NCI-H526 treated with DMSO at 0.1 percent for 48 hours (cell line): ENCODE data around the gene STRADB.
"Not testable (repeated sequence)": the region's sequence is repeated elsewhere in the genome, so short reads cannot be mapped to it uniquely, and the experiment has no call there.

Experiments
- DNase-seq: peaks from one replicate; lab custom pipeline; 2025; lab: John Stamatoyannopoulos, UW

The STRADB gene

DNA sequence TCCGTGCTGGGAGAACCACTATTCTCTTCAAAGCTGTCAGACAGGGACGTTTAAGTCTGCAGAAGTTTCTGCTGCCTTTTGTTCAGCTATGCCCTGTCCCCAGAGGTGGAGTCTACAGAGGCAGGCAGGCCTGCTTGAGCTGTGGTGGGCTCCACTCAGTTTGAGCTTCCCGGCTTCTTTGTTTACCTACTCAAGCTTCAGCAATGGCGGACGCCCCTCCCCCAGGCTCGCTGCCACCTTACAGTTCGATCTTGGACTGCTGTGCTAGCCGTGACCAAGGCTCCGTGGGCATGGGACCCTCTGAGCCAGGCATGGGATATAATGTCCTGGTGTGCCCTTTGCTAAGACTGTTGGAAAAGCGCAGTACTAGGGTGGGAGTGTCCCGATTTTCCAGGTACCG, 21.2 kb upstream of the STRADB start:
- DNase-seq = not testable (repeated sequence)

DNA sequence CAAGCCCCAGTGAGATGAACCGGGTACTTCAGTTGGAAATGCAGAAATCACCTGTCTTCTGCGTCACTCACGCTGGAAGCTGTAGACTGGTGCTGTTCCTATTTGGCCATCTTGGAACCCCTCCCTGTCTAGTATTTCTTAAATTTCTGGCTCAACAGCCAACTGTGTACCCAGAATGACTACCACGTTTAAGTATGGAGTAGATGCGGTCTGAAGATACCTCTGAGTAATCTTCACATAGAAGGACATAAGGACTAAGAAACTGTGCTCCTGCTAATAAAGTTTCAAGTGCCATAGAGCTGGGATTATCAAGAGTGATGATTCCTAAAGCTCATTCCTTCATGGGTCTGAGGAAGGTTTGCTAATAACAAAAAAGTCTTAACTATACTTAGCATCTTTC, 20.7 kb upstream of the STRADB start:
- DNase-seq = no peak

DNA sequence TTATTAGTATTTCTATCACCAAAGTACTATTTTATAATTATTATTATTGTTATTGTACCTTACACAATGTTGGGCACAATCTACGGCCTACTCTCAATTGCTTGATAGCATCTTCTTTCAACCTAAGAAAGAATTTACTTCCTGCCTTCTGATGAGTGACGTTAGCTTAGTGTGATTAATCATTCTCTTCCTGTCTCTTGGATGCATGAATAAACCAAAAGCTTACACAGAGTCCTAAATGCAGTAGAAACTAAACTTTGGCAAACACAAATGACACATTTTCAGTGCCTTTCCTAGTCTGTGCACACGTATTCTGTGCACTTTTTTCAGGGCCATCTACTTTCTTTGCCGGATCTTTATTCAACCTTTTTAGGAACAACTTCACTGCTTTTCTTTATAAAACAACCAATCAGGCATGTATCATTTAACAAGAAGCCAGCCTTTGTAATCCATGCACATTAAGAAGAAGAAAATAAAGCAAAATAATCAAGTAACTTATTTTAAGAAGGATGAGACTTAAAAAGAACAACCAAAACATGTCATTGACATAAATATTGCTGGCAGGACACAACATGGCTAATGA, 19.4 kb upstream of the STRADB start:
- DNase-seq = no peak

DNA sequence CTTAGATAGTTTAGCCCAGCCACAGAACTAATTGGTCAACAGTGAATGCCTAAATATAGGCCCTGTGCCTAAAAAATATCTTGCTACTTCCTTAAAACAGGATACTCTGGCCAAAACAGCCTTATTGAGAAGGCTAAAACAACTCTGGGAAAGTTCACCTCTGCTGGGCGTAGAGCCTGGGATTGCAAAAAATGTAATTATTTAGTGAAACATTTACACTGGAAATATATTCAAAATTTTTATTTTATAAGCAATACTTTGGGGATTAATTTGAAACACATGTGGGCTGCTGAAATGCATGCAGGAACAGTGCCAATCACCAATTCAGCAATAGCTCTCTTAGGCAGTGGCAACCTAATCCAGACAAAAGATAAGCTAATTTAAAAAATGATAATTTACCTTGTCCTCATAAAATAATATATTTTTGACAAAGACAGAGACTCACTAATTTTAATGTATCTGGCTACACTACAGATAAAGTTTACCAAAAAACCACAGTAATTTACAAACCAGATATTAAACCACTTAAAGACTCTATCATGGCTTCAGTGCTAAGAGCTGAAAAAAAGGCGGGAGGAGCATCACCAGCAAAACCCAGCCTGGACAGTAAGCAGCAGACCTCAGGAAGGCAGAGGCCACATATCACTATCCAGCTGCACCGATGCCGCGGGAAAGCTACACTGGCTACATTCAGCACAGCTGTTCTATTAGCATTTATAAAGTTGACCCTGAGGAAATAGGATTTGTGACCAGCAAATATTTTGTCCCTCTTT, 18.7 kb upstream of the STRADB start:
- no peak for DNase-seq

DNA sequence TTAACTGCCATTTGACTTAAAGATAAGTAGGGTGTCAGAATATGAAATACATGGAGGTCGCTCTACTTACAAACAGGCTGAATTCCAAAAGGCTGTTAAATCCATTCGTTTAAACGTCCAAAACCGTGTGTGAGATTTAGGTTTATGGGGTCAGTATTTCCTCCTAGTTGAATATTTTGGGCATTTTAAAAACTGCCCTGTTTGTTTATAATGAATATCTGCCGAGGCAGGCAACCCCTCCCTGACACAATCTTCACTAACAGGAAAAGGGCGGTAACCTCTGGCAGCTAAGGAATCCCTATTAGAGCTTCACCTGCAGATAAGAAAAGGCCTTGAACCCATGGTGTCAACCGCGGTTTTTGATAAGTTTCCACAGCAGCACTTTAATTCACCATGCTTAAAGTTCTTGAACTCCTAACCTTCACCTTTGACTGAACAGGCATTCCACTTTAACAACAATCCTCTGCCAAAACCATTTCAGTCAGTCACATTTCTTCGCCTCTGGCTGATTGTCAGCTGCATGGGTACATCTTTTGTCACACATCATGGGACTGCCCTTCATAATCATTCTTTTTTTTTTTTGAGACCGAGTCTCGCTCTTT, 18.0 kb upstream of the STRADB start:
- DNase-seq = no peak

DNA sequence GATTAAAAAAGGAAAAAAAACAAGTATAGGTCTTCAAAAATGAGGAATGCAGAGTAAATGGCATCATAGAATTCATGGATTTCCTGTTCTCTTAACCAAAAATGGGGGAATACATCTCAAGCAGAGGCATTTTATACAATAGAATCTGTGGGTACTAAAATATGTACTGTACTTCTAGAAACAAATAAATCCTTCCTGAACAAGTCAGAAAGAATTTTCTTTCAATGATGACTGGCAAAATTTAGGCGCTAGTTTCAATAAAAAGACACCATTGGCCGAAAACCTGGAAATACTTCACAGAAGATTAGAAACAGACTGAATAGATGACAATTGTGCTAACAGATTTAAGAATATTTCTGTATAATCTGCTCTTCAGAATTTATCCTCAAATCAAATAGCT, 15.4 kb upstream of the STRADB start:
- DNase-seq = no peak

DNA sequence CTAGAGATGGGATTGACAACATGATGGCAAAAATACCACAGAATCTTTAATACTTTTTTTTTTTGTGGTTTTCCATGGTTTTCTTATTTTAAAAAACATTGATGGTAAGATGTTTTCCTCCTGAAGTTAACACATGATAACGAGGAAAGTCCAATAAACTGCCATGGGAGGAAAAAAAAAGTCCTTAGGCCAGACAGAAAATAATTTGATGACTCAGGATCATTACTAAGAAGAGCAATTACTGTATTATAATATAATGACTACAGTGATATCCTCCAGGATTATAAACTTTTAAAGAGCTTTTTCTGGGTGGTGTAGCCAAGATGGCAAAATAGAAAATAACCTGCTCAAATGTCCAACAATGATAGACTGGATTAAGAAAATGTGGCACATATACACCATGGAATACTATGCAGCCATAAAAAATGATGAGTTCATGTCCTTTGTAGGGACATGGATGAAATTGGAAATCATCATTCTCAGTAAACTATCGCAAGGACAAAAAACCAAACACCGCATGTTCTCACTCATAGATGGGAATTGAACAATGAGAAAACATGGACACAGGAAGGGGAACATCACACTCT, 12.1 kb upstream of the STRADB start:
- not testable (repeated sequence) for DNase-seq

DNA sequence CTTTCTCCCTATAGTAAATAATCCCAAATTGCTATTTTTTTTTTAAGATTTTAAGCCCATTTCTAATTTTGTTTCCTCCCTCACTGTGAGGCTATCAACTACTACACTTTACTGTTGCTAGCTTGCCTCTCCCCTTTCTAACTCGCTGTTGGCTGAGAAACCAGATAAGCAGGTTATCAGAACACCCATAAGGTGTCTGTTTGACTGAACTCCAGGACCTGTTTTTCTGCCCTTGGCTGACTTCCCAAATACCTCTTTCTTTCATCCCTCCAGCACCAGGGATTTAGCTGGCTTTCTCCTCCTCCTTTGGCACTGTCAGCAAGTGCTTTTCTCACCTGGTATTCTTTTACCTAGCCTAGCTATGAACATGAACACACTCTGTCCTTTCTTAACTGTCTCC, 11.4 kb upstream of the STRADB start:
- no peak for DNase-seq

DNA sequence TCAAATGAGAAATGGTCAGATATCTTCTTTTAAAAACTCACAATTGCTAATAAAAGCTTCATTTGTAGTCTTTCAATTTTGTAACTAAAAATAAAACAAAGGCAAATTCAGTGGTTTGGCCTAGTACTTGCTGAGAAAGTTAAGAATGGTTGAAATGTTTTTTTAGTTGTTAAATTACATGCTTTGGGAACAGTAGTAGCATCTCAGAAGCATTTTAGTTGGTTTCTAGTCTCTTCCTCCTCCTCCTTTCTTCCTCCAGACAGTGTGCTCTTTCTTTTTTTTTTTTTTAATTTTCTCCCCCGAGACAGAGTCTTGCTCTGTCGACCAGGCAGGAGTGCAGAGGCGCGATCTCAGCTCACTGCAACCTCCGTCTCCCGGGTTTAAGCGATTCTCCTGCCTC, 10.1 kb upstream of the STRADB start:
- no peak for DNase-seq

DNA sequence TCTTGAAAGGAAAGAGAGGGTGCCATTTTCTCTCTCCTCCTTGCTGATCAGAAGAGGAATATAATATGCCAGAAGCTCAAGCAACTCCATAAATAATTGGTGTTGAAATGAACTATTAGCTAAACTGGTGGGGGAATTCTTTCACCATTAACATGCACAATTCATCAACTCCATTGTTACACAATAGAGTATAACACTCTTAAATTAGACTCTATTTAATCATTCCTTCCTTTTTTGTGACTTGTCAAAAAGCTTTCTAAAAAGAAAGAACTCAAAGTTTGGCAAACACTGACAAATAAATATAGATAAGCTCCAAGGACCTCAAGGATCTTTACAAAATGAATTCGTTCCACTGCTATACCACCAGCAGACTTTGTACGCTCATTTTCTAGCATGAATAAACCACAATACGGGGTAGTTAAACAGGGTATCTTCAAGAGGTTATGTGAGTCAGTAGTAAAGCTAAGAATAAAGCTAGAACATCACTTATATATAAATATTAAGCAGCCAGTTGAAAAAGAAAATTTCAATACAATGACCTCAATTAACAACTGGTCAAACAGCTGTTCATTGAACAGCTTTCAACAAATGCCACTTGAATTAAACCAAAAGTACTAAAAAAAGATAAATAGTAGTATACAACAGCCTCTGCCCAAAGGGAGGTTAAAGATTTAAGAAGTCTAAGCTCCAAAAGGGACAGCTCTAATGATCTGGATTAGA, 6.6 kb upstream of the STRADB start:
- DNase-seq = no peak

DNA sequence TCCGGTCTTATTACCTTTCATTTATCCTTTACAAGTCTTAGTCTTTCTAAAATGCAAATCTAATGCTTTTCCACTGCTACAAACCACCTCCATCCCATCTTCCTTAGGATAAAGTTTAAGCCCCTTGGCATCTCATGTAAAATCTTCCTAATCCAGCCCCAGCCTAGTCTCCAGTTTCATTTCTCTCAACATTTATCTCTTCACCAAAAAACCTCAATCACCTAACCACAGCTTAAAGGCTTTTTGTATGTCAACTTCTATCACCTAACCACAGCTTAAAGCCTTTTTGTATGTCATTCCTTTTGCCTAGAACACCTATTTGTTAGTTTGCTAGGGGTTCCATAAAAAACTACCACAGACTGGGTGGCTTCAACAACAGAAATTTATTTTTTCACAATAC, 4.5 kb upstream of the STRADB start:
- no peak for DNase-seq

DNA sequence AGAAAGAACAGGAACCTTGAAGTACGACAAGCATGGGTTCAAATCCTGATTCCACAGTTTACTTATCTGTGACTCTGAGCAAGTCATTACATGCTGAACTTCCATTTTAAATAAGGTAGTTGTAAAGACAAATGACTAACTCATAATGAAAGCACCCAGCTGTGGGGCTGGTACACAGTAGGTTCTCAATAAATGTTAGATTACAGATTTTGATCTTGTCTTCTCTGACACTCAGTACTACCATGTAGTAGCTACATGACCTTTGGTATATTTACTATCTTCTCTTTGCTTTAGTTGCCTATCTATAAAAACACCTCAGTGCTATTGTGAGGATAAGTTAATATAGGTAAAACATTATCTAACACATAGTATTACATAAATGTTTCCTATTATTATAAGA, 3.5 kb upstream of the STRADB start:
- no peak for DNase-seq

DNA sequence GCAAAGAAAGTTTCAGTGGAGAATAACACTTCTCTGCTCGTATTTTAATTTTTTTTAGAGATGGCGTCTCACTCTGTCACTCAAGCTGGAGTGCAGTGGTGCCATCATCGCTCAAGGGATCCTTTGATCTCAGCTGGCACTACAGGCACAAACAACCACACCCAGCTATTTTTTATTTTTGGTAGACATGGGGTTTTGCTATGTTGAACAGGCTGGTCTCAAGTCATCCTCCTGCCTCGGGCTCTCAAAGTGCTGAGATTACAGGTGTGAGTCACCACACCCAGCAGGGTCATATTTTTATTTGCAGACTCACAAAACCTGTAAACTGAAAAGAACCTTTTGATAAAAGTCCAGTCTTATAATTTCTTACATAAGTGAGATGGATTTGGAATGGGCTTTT, 2.8 kb upstream of the STRADB start:
- no peak for DNase-seq

DNA sequence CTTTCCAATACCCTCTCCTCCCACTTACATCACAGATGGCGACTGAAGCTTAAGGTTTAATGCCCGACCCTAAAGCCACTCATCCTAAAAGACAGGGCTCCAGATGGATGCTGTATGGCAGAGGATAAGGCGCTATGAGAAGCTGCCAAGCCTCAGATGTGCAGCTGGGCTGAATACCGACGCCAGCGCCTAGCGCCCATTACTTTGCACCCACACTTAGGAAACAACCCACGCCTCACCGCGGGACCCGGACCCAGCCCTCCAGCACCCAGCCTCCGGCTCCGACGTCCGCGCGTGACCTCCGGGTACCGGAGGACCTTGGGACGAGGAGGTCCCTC, 617 bp upstream of the STRADB start:
- DNase-seq = no peak

DNA sequence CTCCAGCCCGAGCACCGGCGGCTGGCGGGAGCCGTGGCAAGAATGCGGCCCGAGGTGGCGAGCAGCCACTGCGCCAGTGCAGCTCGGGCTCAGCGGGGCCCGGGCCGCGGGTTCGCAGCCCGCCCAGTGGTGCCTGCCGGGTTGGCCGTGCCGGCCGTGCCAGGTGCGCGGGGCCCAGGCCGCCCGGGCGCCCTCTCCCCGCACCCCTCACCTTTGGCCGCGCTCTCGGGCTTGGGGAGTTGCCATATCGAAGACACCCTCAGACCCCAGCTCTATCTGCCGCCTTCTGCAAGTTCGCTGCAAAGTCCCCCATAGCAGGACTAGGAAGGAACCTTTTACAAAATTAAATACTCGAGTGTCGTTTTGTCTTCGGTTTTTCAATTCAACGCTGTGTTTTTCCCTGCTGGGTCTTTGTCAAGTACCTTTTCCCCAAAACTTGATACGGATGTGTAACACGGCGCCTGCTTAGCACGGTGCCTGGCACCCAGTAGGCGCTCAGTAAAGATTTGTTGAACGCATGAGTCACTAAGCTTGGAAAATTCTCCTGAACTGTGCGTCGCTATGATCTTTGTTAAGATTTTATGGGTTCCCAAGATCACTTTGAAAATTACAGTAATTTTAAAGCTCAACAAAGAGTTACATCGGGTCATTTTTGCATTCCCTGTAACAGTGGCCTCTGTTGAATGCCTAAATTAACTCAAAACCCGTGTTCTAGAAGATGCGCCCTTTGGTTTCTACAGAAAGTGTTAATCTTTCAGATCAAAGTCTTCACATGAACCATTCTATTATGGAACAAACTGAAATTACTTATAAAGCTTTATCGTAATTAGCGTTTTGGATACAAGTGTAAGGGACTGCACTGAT, 750 bp downstream of the STRADB start:
- no peak for DNase-seq

DNA sequence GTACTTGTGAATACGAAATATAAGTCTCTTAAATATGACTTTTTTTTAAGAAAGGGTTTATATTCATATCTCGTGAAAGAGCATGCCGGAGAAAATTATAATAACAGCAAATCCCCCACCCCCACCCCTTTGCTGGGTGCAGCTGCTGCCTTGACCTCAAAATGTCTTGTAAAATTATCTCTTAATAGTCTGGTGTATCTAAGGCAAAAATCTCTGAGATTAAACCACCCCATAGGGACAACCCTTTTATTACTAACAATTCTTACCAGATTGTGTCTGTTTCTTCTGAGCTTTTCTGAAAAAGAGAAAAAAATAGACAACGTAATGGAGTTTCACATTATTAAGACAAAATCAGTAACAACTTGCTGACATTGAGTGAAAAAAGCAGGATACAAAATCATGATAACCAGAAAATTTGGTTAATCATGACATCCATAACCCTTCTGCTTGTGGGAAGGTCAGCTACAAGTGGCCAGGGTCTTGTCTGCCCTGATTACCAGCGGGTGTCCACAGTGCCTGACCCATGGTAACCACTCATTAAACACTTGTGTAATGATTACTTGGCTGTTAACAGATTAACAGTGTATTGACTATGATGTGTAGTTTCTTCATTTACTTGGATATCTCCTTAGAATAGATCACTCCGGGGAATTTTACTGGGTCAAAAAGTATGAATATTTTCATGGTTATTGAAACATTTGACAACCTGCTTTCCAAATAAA, 1.5 kb downstream of the STRADB start:
- DNase-seq = no peak

DNA sequence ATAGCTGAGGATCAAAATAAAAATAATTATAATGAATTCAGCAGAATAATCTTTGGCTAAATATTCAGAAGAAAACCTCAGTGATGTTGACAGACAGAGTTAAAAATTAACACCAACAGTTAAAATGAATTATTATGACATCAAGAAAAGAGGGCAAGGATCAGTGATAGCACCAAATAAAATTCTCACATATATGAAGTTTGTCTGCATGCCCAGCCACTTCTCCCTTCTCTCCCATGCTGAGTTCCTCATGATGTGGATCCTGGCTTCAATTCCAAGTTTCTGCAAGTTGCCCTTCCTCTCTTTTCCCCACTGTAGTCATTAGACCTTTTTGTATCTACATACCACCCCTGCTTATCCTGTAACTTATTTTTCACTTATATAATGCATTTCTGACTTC, 6.8 kb downstream of the STRADB start:
- DNase-seq = no peak

DNA sequence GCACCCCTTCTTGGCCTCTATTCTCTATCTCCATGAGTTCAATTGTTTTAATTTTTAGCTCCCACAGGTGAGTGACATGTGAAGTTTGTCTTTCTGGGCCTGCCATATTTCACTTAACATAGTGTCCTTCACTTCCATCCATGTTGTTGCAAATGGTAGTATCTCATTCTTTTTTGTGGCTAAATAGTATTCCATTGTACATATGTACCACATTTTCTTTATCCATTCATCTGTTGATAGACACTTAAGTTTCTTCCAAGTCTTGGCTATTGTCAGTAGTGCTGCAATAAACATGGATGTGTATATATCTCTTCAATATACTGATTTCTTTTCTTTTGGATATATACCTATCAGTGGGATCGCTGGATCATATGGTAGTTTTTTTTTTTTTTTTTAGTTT, 9.0 kb downstream of the STRADB start:
- no peak for DNase-seq

DNA sequence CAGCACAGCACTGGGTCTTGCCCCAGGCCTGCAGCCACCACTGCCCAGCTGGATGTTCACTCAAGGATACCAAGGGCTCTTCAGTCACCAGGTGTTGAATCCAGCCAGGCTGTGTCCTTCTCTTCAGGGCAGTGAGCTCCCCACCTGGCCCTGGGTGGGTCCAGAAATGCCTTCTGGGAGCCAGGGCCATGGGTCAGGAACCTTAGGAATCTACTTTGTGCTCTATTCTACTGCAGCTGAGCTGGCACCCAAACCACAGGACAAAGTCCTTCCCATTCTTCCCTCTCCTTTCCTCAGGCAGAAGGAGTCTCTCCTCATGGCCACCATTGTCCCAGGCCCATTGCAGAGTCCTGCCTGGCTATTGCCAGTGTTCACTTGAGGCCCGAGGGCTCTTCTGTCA, 13.0 kb downstream of the STRADB start:
- DNase-seq = no peak

DNA sequence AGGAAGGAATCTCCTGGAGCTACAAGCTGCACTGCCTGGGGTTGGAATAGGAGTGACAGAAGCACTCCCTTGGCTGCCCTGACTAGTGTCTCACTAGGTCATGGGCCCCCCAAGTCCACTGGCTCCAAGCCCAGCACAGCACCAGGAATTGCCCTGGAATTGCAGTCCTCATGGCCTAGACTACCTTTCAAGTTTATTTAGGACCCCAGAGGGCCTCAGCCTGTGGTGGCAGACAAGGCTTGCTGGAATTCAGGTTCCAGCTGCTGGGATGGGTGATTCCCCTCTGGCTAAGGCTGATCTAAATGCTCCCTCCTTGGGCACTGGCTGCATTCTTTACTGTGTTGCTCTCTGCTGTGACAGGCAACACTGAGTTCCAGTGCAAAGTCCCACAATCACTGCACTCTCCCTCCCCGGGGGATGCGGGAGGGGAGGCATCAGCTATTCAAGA, 14.0 kb downstream of the STRADB start:
- DNase-seq = no peak

DNA sequence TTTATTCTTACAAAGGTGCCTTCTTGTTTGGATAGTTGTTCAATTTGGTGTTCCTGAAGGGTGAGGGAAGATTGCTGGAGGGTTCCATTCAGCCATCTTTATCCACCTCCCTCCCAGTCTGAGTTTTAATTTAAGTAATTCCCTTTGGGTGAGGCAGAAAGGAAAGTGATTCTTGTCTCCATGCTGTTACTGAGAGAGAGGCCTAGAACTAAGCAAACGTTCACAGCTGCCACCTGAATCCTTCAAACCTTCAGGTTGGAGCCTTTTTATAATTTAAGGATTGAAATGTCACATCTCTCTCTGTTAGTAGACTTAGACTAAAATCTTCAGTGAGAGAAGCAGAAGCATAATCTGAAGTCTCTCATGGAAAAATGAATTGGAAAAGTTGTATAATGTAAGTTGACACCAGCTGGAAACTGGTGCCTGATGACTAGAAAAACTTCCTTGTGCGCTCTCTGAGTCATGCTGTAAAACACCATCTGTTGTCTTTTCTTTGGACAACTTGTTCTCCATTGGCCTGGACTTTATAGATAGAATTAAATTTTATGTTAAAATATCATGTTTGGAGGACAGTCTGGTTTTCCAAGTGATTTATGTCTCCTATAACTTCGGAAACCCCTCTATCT, 14.6 kb downstream of the STRADB start:
- DNase-seq = no peak
